Measurements from ENCODE around the gene COA5. TPM values are rescaled to one million over a fixed set of nuclear protein-coding genes. Genes with fewer than 3 reads are reported as not detected.

Gene COA5
- total and polyA plus RNA-seq, 4 donors = 20.2 to 60.7 (median 38.6) TPM

- no peak for DNase-seq
- WGBS, 2 donors = 39 to 46% methylated on average over 6 of the region's 6 CpGs
- Histone ChIP-seq H3K36me3 (ENCODE audit: control insufficient read depth in 4 of 4, insufficient read depth in 4 of 4, low read length in 4 of 4) (peaks cover 0 to 14% (median 9%) of the 10 kb centered on the region in 4 donors), H3K9ac (ENCODE audit: insufficient read depth in 1 of 2, low read length in 2 of 2) (peak overlapping the region; percentile 80 to 96), H3K4me1 (ENCODE audit: control insufficient read depth in 5 of 5, insufficient read depth in 5 of 5, low read length in 5 of 5) (peaks cover 5 to 29% (median 16%) of the 10 kb centered on the region in 5 donors), H3K27ac (ENCODE audit: low read depth in 1 of 2, low read length in 1 of 2) (no peak overlapping the region), H3K27me3 (ENCODE audit: control insufficient read depth in 3 of 3, insufficient read depth in 3 of 3, low read length in 2 of 3) (no peaks in the 10 kb centered on the region), H3K4me3 (no peak overlapping the region), H3K9me3 (ENCODE audit: control insufficient read depth in 4 of 4, insufficient read depth in 3 of 4, low read length in 3 of 4) (no peaks in the 10 kb centered on the region)
- TF ChIP-seq CTCF (IDR thresholded peaks at IDR 0.05; ENCODE audit: control extremely low read depth, extremely low read depth) = no peak
- ATAC-seq (ENCODE audit: insufficient read depth, low FRiP score) = no peak
Observed at GRCh38 chr2:98607104-98607503, 1.2 kb downstream of the COA5 start.

- Histone ChIP-seq H3K9me3 (ENCODE audit: control insufficient read depth in 4 of 4, insufficient read depth in 3 of 4, low read length in 3 of 4) (no peaks in the 10 kb centered on the region), H3K4me1 (ENCODE audit: control insufficient read depth in 5 of 5, insufficient read depth in 5 of 5, low read length in 5 of 5) (peaks cover 5 to 29% (median 16%) of the 10 kb centered on the region in 5 donors), H3K27ac (ENCODE audit: low read depth in 1 of 2, low read length in 1 of 2) (no peak overlapping the region), H3K9ac (ENCODE audit: insufficient read depth in 1 of 2, low read length in 2 of 2) (no peak overlapping the region), H3K36me3 (ENCODE audit: control insufficient read depth in 4 of 4, insufficient read depth in 4 of 4, low read length in 4 of 4) (peaks cover 0 to 15% (median 12%) of the 10 kb centered on the region in 4 donors), H3K4me3 (no peak overlapping the region), H3K27me3 (ENCODE audit: control insufficient read depth in 3 of 3, insufficient read depth in 3 of 3, low read length in 2 of 3) (no peaks in the 10 kb centered on the region)
- 92 to 96% methylated on average over 7 of the region's 7 CpGs for WGBS, 2 donors
- no peak for ATAC-seq (ENCODE audit: insufficient read depth, low FRiP score)
- DNase-seq = no peak
- no peak for TF ChIP-seq CTCF (IDR thresholded peaks at IDR 0.05; ENCODE audit: control extremely low read depth, extremely low read depth)
Observed at GRCh38 chr2:98606431-98606830, 1.9 kb downstream of the COA5 start.

- H3K4me1 ChIP-seq (ENCODE audit: control insufficient read depth in 5 of 5, insufficient read depth in 5 of 5, low read length in 5 of 5) = peaks cover 1 to 26% (median 8%) of the 10 kb centered on the region in 5 donors
- H3K36me3 ChIP-seq (ENCODE audit: control insufficient read depth in 4 of 4, insufficient read depth in 4 of 4, low read length in 4 of 4) = peaks cover 2 to 15% (median 11%) of the 10 kb centered on the region in 4 donors
- no peaks in the 10 kb centered on the region for H3K27me3 ChIP-seq (ENCODE audit: control insufficient read depth in 3 of 3, insufficient read depth in 3 of 3, low read length in 2 of 3)
- no peak overlapping the region for H3K4me3 ChIP-seq
- 83 to 90% methylated on average over 3 of the region's 3 CpGs for WGBS, 2 donors
- no peak overlapping the region for H3K27ac ChIP-seq (ENCODE audit: low read depth in 1 of 2, low read length in 1 of 2)
- no peak overlapping the region for H3K9ac ChIP-seq (ENCODE audit: insufficient read depth in 1 of 2, low read length in 2 of 2)
- H3K9me3 ChIP-seq (ENCODE audit: control insufficient read depth in 4 of 4, insufficient read depth in 3 of 4, low read length in 3 of 4) = no peaks in the 10 kb centered on the region
- DNase-seq = no peak
- no peak for TF ChIP-seq CTCF (IDR thresholded peaks at IDR 0.05; ENCODE audit: control extremely low read depth, extremely low read depth)
- ATAC-seq (ENCODE audit: insufficient read depth, low FRiP score) = no peak
Observed at GRCh38 chr2:98605076-98605475, 3.2 kb downstream of the COA5 start.

GRCh38 chr2:98604547-98604946 is 3.8 kb downstream of the COA5 start:
- H3K27me3 ChIP-seq (ENCODE audit: control insufficient read depth in 3 of 3, insufficient read depth in 3 of 3, low read length in 2 of 3) = no peaks in the 10 kb centered on the region
- H3K27ac ChIP-seq (ENCODE audit: low read depth in 1 of 2, low read length in 1 of 2) = no peak overlapping the region
- no peak overlapping the region for H3K9ac ChIP-seq (ENCODE audit: insufficient read depth in 1 of 2, low read length in 2 of 2)
- H3K36me3 ChIP-seq (ENCODE audit: control insufficient read depth in 4 of 4, insufficient read depth in 4 of 4, low read length in 4 of 4) = peaks cover 7 to 17% (median 11%) of the 10 kb centered on the region in 4 donors
- 77 to 82% methylated on average over 2 of the region's 2 CpGs for WGBS, 2 donors
- H3K4me1 ChIP-seq (ENCODE audit: control insufficient read depth in 5 of 5, insufficient read depth in 5 of 5, low read length in 5 of 5) = peaks cover 0 to 20% (median 8%) of the 10 kb centered on the region in 5 donors
- TF ChIP-seq CTCF (IDR thresholded peaks at IDR 0.05; ENCODE audit: control extremely low read depth, extremely low read depth) = no peak
- no peak overlapping the region for H3K4me3 ChIP-seq
- DNase-seq = no peak
- ATAC-seq (ENCODE audit: insufficient read depth, low FRiP score) = no peak
- H3K9me3 ChIP-seq (ENCODE audit: control insufficient read depth in 4 of 4, insufficient read depth in 3 of 4, low read length in 3 of 4) = no peaks in the 10 kb centered on the region
